Fibroblast of the aortic adventitia (primary cell): ENCODE measurements around the gene CREB5. TPM values are rescaled to one million over a fixed set of nuclear protein-coding genes. Genes with fewer than 3 reads are reported as not detected.
A peak's percentile ranks its signal among the peaks of the same experiment; 100 is the strongest.

Experiments used
- DNase-seq: peaks from one replicate; pipeline ENCODE4 v3.0.0-alpha.2; 2010; ENCODE audit warnings: low read depth
- H3K4me3 ChIP-seq: 2 replicates; pipeline ENCODE4 v1.5.1; 2011; ENCODE audit warnings: low read depth, mild to moderate bottlenecking, control low read depth, low read length, moderate library complexity
- total RNA-seq: library from RNA; depleted of rRNA; stranded (reverse); fragments of >200 nt; gene quantifications from 2 replicates; pipeline ENCODE4 v1.2.3, GENCODE V29; 2012; ENCODE audit warnings: low replicate concordance
- TF ChIP-seq, protein P1 (sequence below): IDR thresholded peaks from 2 replicates; pipeline ENCODE4 v1.5.1; 2011; ENCODE audit warnings: mild to moderate bottlenecking, low read length, control low read depth, inconsistent platforms; ENCODE audit not compliant: insufficient read depth

CREB5 gene
- total RNA-seq, 1 donor = 5.2 TPM

DNA sequence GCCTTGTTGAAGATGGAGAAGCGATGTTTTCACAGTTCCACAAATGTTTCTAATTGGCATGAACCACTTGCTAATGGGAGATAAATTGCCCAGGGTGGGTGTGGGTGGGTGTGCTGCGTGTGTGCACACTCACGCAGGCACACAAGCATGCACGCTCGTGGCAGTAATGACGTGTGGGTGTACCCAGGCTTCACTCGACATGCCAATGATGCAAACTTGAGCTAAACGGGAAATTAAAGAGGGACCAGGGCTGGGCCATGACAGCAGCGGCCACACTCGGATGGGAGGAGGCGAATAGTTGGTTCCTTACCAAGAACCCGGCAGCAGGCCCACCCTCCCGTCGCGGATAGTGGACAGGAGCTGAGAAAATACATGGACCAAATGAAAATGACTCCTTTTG is 386.0 kb downstream of the CREB5 start:
- no peak for DNase-seq
- TF ChIP-seq, protein P1, sequence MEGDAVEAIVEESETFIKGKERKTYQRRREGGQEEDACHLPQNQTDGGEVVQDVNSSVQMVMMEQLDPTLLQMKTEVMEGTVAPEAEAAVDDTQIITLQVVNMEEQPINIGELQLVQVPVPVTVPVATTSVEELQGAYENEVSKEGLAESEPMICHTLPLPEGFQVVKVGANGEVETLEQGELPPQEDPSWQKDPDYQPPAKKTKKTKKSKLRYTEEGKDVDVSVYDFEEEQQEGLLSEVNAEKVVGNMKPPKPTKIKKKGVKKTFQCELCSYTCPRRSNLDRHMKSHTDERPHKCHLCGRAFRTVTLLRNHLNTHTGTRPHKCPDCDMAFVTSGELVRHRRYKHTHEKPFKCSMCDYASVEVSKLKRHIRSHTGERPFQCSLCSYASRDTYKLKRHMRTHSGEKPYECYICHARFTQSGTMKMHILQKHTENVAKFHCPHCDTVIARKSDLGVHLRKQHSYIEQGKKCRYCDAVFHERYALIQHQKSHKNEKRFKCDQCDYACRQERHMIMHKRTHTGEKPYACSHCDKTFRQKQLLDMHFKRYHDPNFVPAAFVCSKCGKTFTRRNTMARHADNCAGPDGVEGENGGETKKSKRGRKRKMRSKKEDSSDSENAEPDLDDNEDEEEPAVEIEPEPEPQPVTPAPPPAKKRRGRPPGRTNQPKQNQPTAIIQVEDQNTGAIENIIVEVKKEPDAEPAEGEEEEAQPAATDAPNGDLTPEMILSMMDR = no peak
- H3K4me3 ChIP-seq = no peak overlapping the region

- TF ChIP-seq, protein P1 = no peak
- DNase-seq = no peak
- H3K4me3 ChIP-seq = no peak overlapping the region
These were observed 387.3 kb downstream of the CREB5 start for GRCh38 chr7:28799619-28800018.

DNA sequence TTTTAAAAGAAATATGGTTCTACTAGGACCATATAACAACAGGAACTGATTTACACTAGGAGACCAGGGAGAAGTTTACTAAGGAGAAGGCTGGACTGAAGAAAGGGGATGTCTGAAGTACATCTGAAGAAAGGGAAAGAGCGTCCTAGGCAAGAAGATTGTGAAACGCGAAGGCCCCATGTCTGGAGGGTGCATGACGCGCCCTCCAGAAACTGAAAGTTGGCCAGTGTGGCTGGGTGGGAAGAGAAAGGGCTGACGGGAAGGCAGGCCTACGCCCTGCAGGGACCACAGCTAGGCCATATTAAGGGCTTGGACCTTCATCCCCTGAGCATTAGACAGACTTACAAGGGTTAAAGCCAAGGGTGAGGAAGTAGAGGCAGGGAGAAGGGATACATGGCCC is 387.8 kb downstream of the CREB5 start:
- no peak overlapping the region for H3K4me3 ChIP-seq
- no peak for DNase-seq
- TF ChIP-seq, protein P1 = no peak

DNA sequence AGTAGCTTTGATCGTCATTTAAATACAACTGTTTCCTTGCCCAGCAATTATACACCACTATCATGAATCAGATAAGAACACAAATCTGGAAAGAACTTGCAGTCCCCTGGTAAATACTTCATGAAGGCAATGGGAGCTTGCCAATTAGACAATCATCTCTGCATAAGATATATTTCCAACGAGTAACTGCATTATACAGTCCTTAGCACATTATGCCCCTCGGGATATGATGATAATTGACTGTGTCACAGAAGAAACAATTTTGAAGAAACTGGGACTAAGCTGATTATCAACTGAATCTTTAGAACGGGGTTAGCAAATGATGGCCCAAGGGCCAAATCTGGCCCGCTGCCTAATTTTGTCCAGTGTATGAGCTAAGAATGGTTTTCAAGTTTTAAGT is 390.1 kb downstream of the CREB5 start:
- DNase-seq = peak; percentile 33
- no peak overlapping the region for H3K4me3 ChIP-seq
- TF ChIP-seq, protein P1 = no peak

GRCh38 chr7:28804157-28804556 is 391.8 kb downstream of the CREB5 start:
- DNase-seq = no peak
- TF ChIP-seq, protein P1 = no peak

GRCh38 chr7:28804990-28805389 is 392.7 kb downstream of the CREB5 start:
- TF ChIP-seq, protein P1 = no peak
- no peak overlapping the region for H3K4me3 ChIP-seq
- DNase-seq = peak; percentile 81

More at GRCh38 chr7:28804157-28804556, 391.8 kb downstream of the CREB5 start:
- no peak overlapping the region for H3K4me3 ChIP-seq

DNA sequence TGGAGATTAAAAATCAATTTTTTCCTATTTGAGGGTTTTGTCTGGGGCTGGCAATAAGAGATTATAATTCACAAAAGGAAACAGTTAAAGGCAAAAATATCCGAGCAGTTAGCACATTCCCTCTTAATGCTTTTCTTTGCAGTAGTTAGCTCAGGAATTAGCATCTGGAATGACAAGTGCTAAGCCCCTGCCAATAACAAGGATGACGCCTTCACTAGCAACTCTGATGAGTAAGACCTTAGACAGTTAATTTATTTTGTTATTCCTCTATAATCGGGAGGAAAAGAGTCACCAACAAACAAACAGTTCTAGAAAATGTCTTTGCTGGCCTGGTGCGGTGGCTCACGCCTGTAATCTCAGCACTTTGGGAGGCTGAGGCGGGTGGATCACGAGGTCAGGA is 394.5 kb downstream of the CREB5 start:
- no peak overlapping the region for H3K4me3 ChIP-seq
- TF ChIP-seq, protein P1 = no peak
- DNase-seq = no peak
